HepG2 (cell line): Measurements from ENCODE around the gene MED22. TPM values are rescaled to one million over a fixed set of nuclear protein-coding genes. Genes with fewer than 3 reads are reported as not detected.

Experiments
- CCAR2 ChIP-seq: fragments of 200-400 bp; formaldehyde crosslinking; optimal IDR thresholded peaks from 2 replicates; pipeline ENCODE3; 2018; ENCODE audit warnings: low read depth, mild to moderate bottlenecking, low read length, moderate library complexity
- HNF4A ChIP-seq: sonication (generic); formaldehyde crosslinking; IDR thresholded peaks from 2 replicates; pipeline ENCODE4 v1.4.0; 2020; ENCODE audit warnings: missing genetic modification reagents
- JARID2 ChIP-seq: sonication (generic); formaldehyde crosslinking; IDR thresholded peaks from 2 replicates; pipeline ENCODE4 v1.8.1; 2023; ENCODE audit warnings: missing genetic modification reagents, inconsistent platforms; ENCODE audit not compliant: insufficient replicate concordance
- KDM5B ChIP-seq: sonication (generic); formaldehyde crosslinking; IDR thresholded peaks from 2 replicates; pipeline ENCODE4 v1.4.0; 2020; ENCODE audit warnings: missing genetic modification reagents, mild to moderate bottlenecking, borderline replicate concordance
- KDM6A ChIP-seq: IDR thresholded peaks from 2 replicates; pipeline ENCODE4 v1.6.1; 2016; ENCODE audit warnings: low read depth
- LCORL ChIP-seq, 2 experiments: fragments of 450-650 bp in 1 of 2; sonication (generic) in 1 of 2; formaldehyde crosslinking in 1 of 2; IDR thresholded peaks; 2 replicates each; pipeline versions ENCODE4 v1.5.0 to v1.6.1; 2017 to 2020; ENCODE audit warnings: antibody characterized with exemption in 1 of 2, missing genetic modification reagents in 1 of 2
- TOE1 ChIP-seq: sonication (generic); formaldehyde crosslinking; IDR thresholded peaks from 2 replicates; pipeline ENCODE4 v1.4.0; 2020; ENCODE audit warnings: mild to moderate bottlenecking, missing genetic modification reagents
- ZBTB42 ChIP-seq: sonication (generic); formaldehyde crosslinking; IDR thresholded peaks from 2 replicates; pipeline ENCODE4 v1.5.0; 2020; ENCODE audit warnings: mild to moderate bottlenecking, missing genetic modification reagents
- ZFY ChIP-seq: sonication (generic); formaldehyde crosslinking; IDR thresholded peaks from 2 replicates; pipeline ENCODE4 v1.4.0; 2020; ENCODE audit warnings: missing genetic modification reagents
- ZNF121 ChIP-seq: sonication (generic); formaldehyde crosslinking; IDR thresholded peaks from 2 replicates; pipeline ENCODE4 v1.5.0; 2020; ENCODE audit warnings: mild to moderate bottlenecking, missing genetic modification reagents
- polyA plus RNA-seq, 8 experiments: library from polyadenylated mRNA; depleted of rRNA in 3 of 8; stranded (reverse) in 7 of 8; unstranded in 1 of 8; fragments of >200 nt; fragmentation: Illumina TruSeq in 4 of 8; extraction: Trizol in 4 of 8; gene quantifications; 2 replicates each; pipeline versions ENCODE4 v1.2.1 to v1.2.3, GENCODE V29; 2011 to 2016; ENCODE audit warnings: low read depth in 4 of 8, missing spikeins in 1 of 8, mixed read lengths in 1 of 8; ENCODE audit not compliant: insufficient read depth in 1 of 8
- total RNA-seq, 5 experiments: library from RNA; depleted of rRNA; stranded (reverse); fragments of >200 nt; fragmentation: Illumina TruSeq; extraction: Trizol; gene quantifications; 2 replicates each; pipeline ENCODE4 v1.2.3, GENCODE V29; 2016; ENCODE audit warnings: low read depth in 1 of 5
- TF ChIP-seq, protein P1 (sequence below): sonication (generic); formaldehyde crosslinking; IDR thresholded peaks from 2 replicates; pipeline ENCODE4 v1.5.1; 2020; ENCODE audit warnings: mild to moderate bottlenecking, missing genetic modification reagents, moderate library complexity
- TF ChIP-seq, protein P2 (sequence below): IDR thresholded peaks from 2 replicates; pipeline ENCODE4 v1.6.1; 2016; ENCODE audit warnings: low read depth, borderline replicate concordance
- TF ChIP-seq, protein P3 (sequence below): sonication (generic); formaldehyde crosslinking; IDR thresholded peaks from 2 replicates; pipeline ENCODE4 v1.5.0; 2020; ENCODE audit warnings: missing genetic modification reagents
- TF ChIP-seq, protein P4 (sequence below): sonication (generic); formaldehyde crosslinking; IDR thresholded peaks from 2 replicates; pipeline ENCODE4 v1.4.0; 2020; ENCODE audit warnings: missing genetic modification reagents
- TF ChIP-seq, protein P5 (sequence below): sonication (generic); formaldehyde crosslinking; IDR thresholded peaks from 2 replicates; pipeline ENCODE4 v1.4.0; 2020; ENCODE audit warnings: mild to moderate bottlenecking, missing genetic modification reagents
- TF ChIP-seq, protein P6 (sequence below): sonication (generic); formaldehyde crosslinking; IDR thresholded peaks from 2 replicates; pipeline ENCODE4 v1.4.0; 2020; ENCODE audit warnings: missing genetic modification reagents

The MED22 gene
- total and polyA plus RNA-seq, 2 of the 13 experiments (the other 11 are each of a cell fraction or from before 2014, with no cell fraction given): 15.8 to 22.1 TPM

DNA sequence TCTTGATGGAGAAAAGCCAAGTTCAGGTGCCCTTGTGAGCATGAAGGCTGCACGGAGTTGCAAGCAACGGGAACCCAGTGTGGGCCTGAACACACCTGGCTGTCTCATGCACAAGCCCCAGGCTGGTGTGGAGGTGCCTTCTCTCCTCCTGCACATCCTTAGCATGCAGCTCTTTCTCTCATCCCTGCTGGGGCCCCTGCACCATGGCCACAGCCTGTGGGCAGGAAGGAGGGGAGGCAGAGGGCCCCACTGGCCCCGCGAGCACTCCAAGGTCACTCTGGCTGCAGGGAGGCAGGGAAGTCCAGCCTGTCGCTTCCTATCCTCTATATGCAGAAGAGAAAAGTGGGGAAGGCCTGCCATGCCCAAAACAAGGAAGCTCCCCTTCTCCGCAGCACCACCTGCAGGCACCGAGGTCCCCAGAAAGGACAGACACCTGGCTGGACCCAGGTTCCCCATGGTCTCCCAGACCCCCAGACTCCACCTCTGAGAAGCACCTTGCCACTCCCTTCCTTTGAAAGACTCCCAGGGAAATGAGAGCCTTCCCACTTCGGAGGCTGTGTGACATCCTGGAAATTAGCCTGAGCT lies 46.8 kb upstream of the MED22 start (continued):
- TF ChIP-seq, protein P1, sequence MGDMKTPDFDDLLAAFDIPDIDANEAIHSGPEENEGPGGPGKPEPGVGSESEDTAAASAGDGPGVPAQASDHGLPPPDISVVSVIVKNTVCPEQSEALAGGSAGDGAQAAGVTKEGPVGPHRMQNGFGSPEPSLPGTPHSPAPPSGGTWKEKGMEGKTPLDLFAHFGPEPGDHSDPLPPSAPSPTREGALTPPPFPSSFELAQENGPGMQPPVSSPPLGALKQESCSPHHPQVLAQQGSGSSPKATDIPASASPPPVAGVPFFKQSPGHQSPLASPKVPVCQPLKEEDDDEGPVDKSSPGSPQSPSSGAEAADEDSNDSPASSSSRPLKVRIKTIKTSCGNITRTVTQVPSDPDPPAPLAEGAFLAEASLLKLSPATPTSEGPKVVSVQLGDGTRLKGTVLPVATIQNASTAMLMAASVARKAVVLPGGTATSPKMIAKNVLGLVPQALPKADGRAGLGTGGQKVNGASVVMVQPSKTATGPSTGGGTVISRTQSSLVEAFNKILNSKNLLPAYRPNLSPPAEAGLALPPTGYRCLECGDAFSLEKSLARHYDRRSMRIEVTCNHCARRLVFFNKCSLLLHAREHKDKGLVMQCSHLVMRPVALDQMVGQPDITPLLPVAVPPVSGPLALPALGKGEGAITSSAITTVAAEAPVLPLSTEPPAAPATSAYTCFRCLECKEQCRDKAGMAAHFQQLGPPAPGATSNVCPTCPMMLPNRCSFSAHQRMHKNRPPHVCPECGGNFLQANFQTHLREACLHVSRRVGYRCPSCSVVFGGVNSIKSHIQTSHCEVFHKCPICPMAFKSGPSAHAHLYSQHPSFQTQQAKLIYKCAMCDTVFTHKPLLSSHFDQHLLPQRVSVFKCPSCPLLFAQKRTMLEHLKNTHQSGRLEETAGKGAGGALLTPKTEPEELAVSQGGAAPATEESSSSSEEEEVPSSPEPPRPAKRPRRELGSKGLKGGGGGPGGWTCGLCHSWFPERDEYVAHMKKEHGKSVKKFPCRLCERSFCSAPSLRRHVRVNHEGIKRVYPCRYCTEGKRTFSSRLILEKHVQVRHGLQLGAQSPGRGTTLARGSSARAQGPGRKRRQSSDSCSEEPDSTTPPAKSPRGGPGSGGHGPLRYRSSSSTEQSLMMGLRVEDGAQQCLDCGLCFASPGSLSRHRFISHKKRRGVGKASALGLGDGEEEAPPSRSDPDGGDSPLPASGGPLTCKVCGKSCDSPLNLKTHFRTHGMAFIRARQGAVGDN (CRISPR knock-in tag): peak; percentile 74
- TF ChIP-seq LCORL (IDR thresholded peaks at IDR 0.05): no peak
- TF ChIP-seq LCORL (CRISPR knock-in tag; IDR thresholded peaks at IDR 0.05): peak; percentile 72
- TF ChIP-seq, protein P2, sequence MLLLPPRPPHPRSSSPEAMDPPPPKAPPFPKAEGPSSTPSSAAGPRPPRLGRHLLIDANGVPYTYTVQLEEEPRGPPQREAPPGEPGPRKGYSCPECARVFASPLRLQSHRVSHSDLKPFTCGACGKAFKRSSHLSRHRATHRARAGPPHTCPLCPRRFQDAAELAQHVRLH (CRISPR knock-in tag): no peak
- TF ChIP-seq, protein P3, sequence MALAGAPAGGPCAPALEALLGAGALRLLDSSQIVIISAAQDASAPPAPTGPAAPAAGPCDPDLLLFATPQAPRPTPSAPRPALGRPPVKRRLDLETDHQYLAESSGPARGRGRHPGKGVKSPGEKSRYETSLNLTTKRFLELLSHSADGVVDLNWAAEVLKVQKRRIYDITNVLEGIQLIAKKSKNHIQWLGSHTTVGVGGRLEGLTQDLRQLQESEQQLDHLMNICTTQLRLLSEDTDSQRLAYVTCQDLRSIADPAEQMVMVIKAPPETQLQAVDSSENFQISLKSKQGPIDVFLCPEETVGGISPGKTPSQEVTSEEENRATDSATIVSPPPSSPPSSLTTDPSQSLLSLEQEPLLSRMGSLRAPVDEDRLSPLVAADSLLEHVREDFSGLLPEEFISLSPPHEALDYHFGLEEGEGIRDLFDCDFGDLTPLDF (CRISPR knock-in tag): no peak
- no peak for TF ChIP-seq ZBTB42 (CRISPR knock-in tag)
- no peak for TF ChIP-seq TOE1 (CRISPR knock-in tag)
- TF ChIP-seq, protein P4, sequence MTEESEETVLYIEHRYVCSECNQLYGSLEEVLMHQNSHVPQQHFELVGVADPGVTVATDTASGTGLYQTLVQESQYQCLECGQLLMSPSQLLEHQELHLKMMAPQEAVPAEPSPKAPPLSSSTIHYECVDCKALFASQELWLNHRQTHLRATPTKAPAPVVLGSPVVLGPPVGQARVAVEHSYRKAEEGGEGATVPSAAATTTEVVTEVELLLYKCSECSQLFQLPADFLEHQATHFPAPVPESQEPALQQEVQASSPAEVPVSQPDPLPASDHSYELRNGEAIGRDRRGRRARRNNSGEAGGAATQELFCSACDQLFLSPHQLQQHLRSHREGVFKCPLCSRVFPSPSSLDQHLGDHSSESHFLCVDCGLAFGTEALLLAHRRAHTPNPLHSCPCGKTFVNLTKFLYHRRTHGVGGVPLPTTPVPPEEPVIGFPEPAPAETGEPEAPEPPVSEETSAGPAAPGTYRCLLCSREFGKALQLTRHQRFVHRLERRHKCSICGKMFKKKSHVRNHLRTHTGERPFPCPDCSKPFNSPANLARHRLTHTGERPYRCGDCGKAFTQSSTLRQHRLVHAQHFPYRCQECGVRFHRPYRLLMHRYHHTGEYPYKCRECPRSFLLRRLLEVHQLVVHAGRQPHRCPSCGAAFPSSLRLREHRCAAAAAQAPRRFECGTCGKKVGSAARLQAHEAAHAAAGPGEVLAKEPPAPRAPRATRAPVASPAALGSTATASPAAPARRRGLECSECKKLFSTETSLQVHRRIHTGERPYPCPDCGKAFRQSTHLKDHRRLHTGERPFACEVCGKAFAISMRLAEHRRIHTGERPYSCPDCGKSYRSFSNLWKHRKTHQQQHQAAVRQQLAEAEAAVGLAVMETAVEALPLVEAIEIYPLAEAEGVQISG (CRISPR knock-in tag): peak; percentile 41; the same call in 1 of the 2 replicates
- peak; percentile 29; the same call in 1 of the 2 replicates for TF ChIP-seq ZNF121
- no peak for TF ChIP-seq JARID2 (CRISPR knock-in tag)
- TF ChIP-seq, protein P5, sequence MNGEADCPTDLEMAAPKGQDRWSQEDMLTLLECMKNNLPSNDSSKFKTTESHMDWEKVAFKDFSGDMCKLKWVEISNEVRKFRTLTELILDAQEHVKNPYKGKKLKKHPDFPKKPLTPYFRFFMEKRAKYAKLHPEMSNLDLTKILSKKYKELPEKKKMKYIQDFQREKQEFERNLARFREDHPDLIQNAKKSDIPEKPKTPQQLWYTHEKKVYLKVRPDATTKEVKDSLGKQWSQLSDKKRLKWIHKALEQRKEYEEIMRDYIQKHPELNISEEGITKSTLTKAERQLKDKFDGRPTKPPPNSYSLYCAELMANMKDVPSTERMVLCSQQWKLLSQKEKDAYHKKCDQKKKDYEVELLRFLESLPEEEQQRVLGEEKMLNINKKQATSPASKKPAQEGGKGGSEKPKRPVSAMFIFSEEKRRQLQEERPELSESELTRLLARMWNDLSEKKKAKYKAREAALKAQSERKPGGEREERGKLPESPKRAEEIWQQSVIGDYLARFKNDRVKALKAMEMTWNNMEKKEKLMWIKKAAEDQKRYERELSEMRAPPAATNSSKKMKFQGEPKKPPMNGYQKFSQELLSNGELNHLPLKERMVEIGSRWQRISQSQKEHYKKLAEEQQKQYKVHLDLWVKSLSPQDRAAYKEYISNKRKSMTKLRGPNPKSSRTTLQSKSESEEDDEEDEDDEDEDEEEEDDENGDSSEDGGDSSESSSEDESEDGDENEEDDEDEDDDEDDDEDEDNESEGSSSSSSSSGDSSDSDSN (CRISPR knock-in tag): peak; percentile 59
- peak; percentile 44 for TF ChIP-seq ZFY (CRISPR knock-in tag)
- no peak for TF ChIP-seq CCAR2
- TF ChIP-seq, protein P6, sequence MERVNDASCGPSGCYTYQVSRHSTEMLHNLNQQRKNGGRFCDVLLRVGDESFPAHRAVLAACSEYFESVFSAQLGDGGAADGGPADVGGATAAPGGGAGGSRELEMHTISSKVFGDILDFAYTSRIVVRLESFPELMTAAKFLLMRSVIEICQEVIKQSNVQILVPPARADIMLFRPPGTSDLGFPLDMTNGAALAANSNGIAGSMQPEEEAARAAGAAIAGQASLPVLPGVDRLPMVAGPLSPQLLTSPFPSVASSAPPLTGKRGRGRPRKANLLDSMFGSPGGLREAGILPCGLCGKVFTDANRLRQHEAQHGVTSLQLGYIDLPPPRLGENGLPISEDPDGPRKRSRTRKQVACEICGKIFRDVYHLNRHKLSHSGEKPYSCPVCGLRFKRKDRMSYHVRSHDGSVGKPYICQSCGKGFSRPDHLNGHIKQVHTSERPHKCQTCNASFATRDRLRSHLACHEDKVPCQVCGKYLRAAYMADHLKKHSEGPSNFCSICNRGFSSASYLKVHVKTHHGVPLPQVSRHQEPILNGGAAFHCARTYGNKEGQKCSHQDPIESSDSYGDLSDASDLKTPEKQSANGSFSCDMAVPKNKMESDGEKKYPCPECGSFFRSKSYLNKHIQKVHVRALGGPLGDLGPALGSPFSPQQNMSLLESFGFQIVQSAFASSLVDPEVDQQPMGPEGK (CRISPR knock-in tag): peak; percentile 83
- 0 out of 2 replicates have a peak, but pooled peaks have one; percentile 49 for TF ChIP-seq KDM6A (CRISPR knock-in tag)
- TF ChIP-seq HNF4A (CRISPR knock-in tag): peak; percentile 35; the same call in 1 of the 2 replicates
- peak; percentile 53; the same call in 1 of the 2 replicates for TF ChIP-seq KDM5B
